Measurements from ENCODE around the gene MSN. TPM values are rescaled to one million over a fixed set of nuclear protein-coding genes. Genes with fewer than 3 reads are reported as not detected.
"Not testable (repeated sequence)": the region's sequence is repeated elsewhere in the genome, so short reads cannot be mapped to it uniquely, and the experiment has no call there.

Gene MSN
- total RNA-seq, 3 donors from 2014 or later: 25.9 to 127 (median 66.2) TPM

GRCh38 chrX:65644621-65645289, 22.7 kb upstream of the MSN start:
- peak; percentile 98 for ATAC-seq
- H3K4me3 ChIP-seq: no peak overlapping the region
- H3K36me3 ChIP-seq (ENCODE audit: low read depth): no peaks in the 10 kb centered on the region
- H3K4me1 ChIP-seq (ENCODE audit: low read depth): no peaks in the 10 kb centered on the region
- intact Hi-C loops (cut with DNase I, micrococcal nuclease): no loop called here
- H3K9me3 ChIP-seq: no peaks in the 10 kb centered on the region
- DNase-seq: peak; percentile 60 to 70 (median 68)
- no peak for TF ChIP-seq CTCF (IDR thresholded peaks at IDR 0.05)

- no peak for TF ChIP-seq CTCF (IDR thresholded peaks at IDR 0.05)
- ATAC-seq (no peak), DNase-seq (no peak)
- no peaks in the 10 kb centered on the region for H3K4me1 ChIP-seq (ENCODE audit: low read depth)
- H3K9me3 ChIP-seq: no peaks in the 10 kb centered on the region
- H3K36me3 ChIP-seq (ENCODE audit: low read depth): no peaks in the 10 kb centered on the region
- intact Hi-C loops (cut with DNase I, micrococcal nuclease): no loop called here
- no peak overlapping the region for H3K4me3 ChIP-seq
Measured at GRCh38 chrX:65647801-65648200, 19.7 kb upstream of the MSN start.

GRCh38 chrX:65652098-65652497, 15.4 kb upstream of the MSN start:
- Histone ChIP-seq H3K9me3 (no peaks in the 10 kb centered on the region), H3K4me3 (no peak overlapping the region), H3K4me1 (ENCODE audit: low read depth) (no peaks in the 10 kb centered on the region), H3K36me3 (ENCODE audit: low read depth) (no peaks in the 10 kb centered on the region)
- intact Hi-C loops (cut with DNase I, micrococcal nuclease): no loop called here
- ATAC-seq (no peak), DNase-seq (no peak)
- TF ChIP-seq CTCF (IDR thresholded peaks at IDR 0.05): no peak

GRCh38 chrX:65657009-65657441, 10.4 kb upstream of the MSN start:
- DNase-seq; H3K4me1 ChIP-seq (ENCODE audit: low read depth); H3K9me3 ChIP-seq; intact Hi-C loops (cut with DNase I, micrococcal nuclease); H3K4me3 ChIP-seq; H3K36me3 ChIP-seq (ENCODE audit: low read depth): not testable (repeated sequence)
- peak; percentile 18 for ATAC-seq

GRCh38 chrX:65657659-65658058, 9.8 kb upstream of the MSN start:
- H3K4me1 ChIP-seq (ENCODE audit: low read depth): no peaks in the 10 kb centered on the region
- intact Hi-C loops (cut with DNase I, micrococcal nuclease): no loop called here
- no peak overlapping the region for H3K4me3 ChIP-seq
- no peak for ATAC-seq
- no peaks in the 10 kb centered on the region for H3K36me3 ChIP-seq (ENCODE audit: low read depth)
- TF ChIP-seq CTCF (IDR thresholded peaks at IDR 0.05): no peak
- DNase-seq: no peak
- H3K9me3 ChIP-seq: no peaks in the 10 kb centered on the region

GRCh38 chrX:65658229-65658628, 9.2 kb upstream of the MSN start:
- Histone ChIP-seq H3K9me3 (no peaks in the 10 kb centered on the region), H3K4me1 (ENCODE audit: low read depth) (no peaks in the 10 kb centered on the region), H3K36me3 (ENCODE audit: low read depth) (no peaks in the 10 kb centered on the region), H3K4me3 (no peak overlapping the region)
- intact Hi-C loops (cut with DNase I, micrococcal nuclease): no loop called here
- DNase-seq (no peak), ATAC-seq (no peak)
- no peak for TF ChIP-seq CTCF (IDR thresholded peaks at IDR 0.05)
